Muscle layer of duodenum (tissue), 2 donors: ENCODE data around the gene EPHA8.

Source experiments
- H3K27ac ChIP-seq: one replicate; pipeline ENCODE4 v1.7.0; 2013; ENCODE audit warnings: mild to moderate bottlenecking, low read length
- H3K27me3 ChIP-seq: one replicate; pipeline ENCODE4 v1.7.0; 2013; ENCODE audit warnings: low read depth, mild to moderate bottlenecking, control low read depth, low read length
- H3K36me3 ChIP-seq, 2 donors: one replicate each; pipeline ENCODE4 v1.7.0; 2013; ENCODE audit warnings: low read length in 2 of 2, control low read depth in 1 of 2, mild to moderate bottlenecking in 1 of 2; ENCODE audit not compliant: insufficient read depth in 2 of 2, control insufficient read depth in 1 of 2
- H3K4me1 ChIP-seq, 2 donors: one replicate each; pipeline ENCODE4 v1.7.0; 2013; ENCODE audit warnings: low read length in 2 of 2, mild to moderate bottlenecking in 2 of 2, control low read depth in 1 of 2, moderate library complexity in 1 of 2; ENCODE audit not compliant: insufficient read depth in 2 of 2, control insufficient read depth in 1 of 2
- H3K4me3 ChIP-seq, 2 donors: one replicate each; pipeline ENCODE4 v1.7.0; 2013; ENCODE audit warnings: low read length in 2 of 2, low read depth in 1 of 2, mild to moderate bottlenecking in 1 of 2
- H3K9me3 ChIP-seq, 2 donors: one replicate each; pipeline ENCODE4 v1.7.0; 2013; ENCODE audit warnings: low read length in 2 of 2, control low read depth in 1 of 2, mild to moderate bottlenecking in 1 of 2; ENCODE audit not compliant: control insufficient read depth in 1 of 2
- donor health status: healthy.

The EPHA8 gene

DNA sequence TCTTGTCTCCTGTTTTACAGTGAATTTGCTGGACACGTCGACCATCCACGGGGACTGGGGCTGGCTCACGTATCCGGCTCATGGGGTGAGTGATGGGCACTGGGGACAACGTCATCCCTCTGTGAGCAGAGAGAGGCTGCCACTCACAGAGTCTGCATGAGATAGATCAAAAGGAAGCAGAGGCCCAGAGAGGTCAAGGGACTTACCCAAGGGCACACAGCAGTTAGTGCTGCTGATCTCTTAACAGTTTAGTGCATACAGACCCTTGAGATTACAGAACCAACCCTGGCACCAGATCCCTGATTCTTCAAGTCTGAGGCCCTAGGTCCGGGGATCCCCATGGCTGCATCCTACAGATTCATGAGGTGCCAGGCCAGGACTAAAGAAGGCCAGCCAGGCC is 6.0 kb downstream of the EPHA8 start:
- no peak overlapping the region for H3K4me3 ChIP-seq
- no peaks in the 10 kb centered on the region for H3K9me3 ChIP-seq
- no peaks in the 10 kb centered on the region for H3K36me3 ChIP-seq
- H3K27ac ChIP-seq, result no peak overlapping the region
- no peaks in the 10 kb centered on the region for H3K4me1 ChIP-seq
- peaks cover 9% of the 10 kb centered on the region for H3K27me3 ChIP-seq

DNA sequence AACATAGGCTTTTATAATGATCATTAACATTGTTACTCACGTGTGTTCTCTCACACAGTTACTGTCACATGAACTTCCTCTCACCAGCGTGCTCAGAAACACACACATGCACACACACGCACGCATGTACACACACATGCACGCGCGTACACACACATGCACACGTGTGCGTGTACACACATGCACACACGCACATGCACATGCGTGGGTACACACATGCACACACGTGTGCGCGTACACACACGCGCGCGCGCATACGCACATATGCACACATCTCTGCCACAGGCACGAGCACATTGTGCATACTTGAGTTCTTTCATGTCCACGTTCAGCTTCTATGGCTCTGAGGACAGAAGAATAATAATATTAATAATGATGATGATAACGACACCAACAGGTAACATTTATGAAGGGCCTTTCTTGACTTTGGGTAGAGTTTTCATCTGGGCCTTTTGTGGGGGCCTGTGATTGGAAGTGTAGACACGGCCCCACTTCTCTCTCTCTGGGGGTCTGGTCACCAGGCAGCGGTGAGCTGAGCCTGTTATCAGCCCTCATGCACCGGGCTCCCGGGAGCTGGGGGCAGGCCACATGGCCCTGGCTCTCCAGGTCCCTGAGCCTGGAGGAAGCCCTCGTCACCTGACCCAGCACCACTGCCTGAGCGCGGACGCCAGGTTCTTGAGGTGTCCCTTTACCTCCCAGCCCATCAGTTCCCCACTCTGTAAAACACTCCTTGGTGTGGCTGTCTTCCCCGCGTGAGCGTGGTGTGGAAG is 7.0 kb downstream of the EPHA8 start:
- no peaks in the 10 kb centered on the region for H3K36me3 ChIP-seq
- no peaks in the 10 kb centered on the region for H3K4me1 ChIP-seq
- no peak overlapping the region for H3K27ac ChIP-seq
- H3K9me3 ChIP-seq, result no peaks in the 10 kb centered on the region
- H3K27me3 ChIP-seq, result no peaks in the 10 kb centered on the region
- no peak overlapping the region for H3K4me3 ChIP-seq

DNA sequence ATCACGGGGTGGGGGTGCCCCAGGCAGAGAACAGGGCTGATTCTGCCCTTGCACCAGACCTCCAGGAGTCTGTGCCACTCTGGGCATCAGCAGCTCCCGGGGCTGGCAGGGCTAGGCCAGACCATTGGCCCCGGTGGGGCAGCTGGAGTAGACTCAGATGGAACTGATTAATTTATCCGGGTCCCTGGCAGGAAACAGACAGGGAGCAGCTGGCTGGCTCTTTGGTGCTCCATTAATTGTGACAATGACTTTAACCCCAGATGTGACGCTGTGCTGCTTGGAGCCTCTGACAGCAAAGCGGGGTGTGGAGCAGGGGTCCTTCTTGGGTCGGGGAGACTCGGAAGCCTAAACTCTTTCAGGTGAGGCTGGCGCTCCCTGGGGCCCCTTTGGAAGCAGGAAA is 9.5 kb downstream of the EPHA8 start:
- H3K36me3 ChIP-seq, result no peaks in the 10 kb centered on the region
- H3K4me1 ChIP-seq, result no peaks in the 10 kb centered on the region
- H3K27ac ChIP-seq, result no peak overlapping the region
- H3K27me3 ChIP-seq, result no peaks in the 10 kb centered on the region
- no peak overlapping the region for H3K4me3 ChIP-seq
- no peaks in the 10 kb centered on the region for H3K9me3 ChIP-seq

DNA sequence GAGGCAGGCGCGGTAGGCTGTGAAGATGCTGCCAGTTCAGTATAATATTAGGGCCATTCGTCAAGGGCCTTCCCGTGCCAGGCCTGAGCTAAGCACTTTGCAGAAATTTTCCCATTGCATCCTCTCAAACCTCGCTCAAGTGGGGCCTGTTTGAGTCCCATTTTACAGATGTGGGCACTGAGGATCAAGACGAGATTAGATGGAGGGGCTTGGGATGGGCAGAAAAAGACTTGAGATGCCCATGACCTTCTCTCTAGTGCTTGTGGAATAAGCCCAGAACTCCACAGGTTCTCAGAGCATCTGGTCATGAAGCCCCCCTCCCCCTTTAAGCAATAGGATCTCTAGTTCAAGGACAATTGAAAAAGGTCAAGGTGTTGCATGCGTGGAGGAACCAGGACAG is 9.9 kb downstream of the EPHA8 start:
- no peaks in the 10 kb centered on the region for H3K9me3 ChIP-seq
- no peak overlapping the region for H3K4me3 ChIP-seq
- H3K36me3 ChIP-seq, result no peaks in the 10 kb centered on the region
- no peaks in the 10 kb centered on the region for H3K4me1 ChIP-seq
- H3K27me3 ChIP-seq, result no peaks in the 10 kb centered on the region
- H3K27ac ChIP-seq, result no peak overlapping the region

DNA sequence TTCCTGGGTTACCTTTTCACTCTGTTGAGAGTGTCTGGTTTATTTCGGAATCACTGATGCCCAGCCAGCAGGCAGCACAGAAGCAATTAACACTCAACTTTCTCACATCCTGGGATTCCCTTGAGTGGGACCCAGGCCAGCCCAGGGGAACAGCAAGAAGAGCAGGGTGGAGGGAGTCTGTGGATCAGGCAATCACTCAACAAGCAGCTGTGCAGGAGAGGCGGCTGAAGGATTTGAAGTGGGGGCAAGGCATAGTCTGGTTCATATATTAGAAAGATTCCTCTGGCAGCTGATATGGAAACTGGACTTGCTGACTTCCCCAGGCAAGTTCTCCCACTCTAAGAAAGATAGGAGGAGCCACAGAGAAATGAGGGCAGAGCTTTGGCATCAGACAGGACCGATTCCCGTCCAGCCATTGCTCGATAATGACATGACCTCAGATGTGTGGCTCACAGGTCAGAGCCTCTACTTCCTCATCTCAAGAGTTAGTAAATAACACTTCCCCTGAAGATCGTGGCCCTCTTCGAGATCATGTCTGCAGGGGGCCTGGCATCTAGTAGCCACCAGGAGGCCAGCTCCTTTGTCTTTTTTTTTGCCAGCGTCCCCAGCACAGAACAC is 12.4 kb downstream of the EPHA8 start:
- Histone ChIP-seq H3K27me3 (no peaks in the 10 kb centered on the region), H3K4me3 (no peak overlapping the region), H3K9me3 (no peaks in the 10 kb centered on the region), H3K27ac (no peak overlapping the region), H3K36me3 (no peaks in the 10 kb centered on the region), H3K4me1 (no peaks in the 10 kb centered on the region)

DNA sequence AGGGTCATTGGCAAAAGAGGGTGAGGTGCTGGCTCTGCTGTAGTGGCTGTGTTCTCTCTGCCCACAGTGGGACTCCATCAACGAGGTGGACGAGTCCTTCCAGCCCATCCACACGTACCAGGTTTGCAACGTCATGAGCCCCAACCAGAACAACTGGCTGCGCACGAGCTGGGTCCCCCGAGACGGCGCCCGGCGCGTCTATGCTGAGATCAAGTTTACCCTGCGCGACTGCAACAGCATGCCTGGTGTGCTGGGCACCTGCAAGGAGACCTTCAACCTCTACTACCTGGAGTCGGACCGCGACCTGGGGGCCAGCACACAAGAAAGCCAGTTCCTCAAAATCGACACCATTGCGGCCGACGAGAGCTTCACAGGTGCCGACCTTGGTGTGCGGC is 12.9 kb downstream of the EPHA8 start:
- Histone ChIP-seq H3K27ac (no peak overlapping the region), H3K4me3 (no peak overlapping the region), H3K27me3 (no peaks in the 10 kb centered on the region), H3K9me3 (no peaks in the 10 kb centered on the region), H3K36me3 (no peaks in the 10 kb centered on the region), H3K4me1 (no peaks in the 10 kb centered on the region)

DNA sequence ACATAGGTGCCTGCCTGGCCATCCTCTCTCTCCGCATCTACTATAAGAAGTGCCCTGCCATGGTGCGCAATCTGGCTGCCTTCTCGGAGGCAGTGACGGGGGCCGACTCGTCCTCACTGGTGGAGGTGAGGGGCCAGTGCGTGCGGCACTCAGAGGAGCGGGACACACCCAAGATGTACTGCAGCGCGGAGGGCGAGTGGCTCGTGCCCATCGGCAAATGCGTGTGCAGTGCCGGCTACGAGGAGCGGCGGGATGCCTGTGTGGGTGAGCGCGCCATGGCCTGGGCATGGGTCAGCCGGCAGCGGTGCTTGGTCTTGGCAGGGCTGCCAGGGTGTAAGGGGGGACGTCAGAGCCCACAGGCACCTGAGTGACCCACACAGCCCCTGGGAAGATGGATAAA is 13.3 kb downstream of the EPHA8 start:
- H3K4me1 ChIP-seq, result no peaks in the 10 kb centered on the region
- H3K36me3 ChIP-seq, result no peaks in the 10 kb centered on the region
- no peaks in the 10 kb centered on the region for H3K27me3 ChIP-seq
- H3K27ac ChIP-seq, result no peak overlapping the region
- H3K4me3 ChIP-seq, result no peak overlapping the region
- no peaks in the 10 kb centered on the region for H3K9me3 ChIP-seq

DNA sequence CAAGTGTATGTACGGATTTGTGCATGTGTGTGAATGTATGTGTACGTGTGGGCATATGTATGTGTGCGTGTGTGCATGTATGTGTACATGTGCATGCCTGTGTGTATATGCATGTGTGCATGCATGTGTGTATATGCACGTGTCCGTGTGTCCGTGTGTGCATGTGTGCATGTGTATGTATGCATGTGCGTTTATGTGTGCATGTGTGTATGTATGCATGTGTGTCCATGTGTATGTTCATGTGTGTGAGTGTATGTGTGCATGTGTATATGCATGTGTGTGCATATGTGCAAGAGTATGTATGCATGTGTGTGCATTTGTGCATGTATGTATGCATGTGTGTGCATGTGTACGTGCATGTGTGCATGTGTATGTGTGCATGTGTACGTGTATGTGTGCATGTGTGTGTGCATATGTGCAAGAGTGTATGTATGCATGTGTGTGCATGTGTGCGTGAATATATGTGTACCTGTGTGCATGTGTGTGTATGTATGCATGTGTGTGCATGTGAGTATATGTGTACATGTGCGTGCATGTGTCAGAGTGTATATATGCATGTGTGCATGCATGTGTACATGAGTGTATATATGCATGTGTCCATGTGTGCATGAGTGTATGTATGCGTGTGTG is 15.6 kb downstream of the EPHA8 start:
- no peaks in the 10 kb centered on the region for H3K36me3 ChIP-seq
- H3K4me1 ChIP-seq, result no peaks in the 10 kb centered on the region
- no peak overlapping the region for H3K27ac ChIP-seq
- no peaks in the 10 kb centered on the region for H3K9me3 ChIP-seq
- no peaks in the 10 kb centered on the region for H3K27me3 ChIP-seq
- no peak overlapping the region for H3K4me3 ChIP-seq

DNA sequence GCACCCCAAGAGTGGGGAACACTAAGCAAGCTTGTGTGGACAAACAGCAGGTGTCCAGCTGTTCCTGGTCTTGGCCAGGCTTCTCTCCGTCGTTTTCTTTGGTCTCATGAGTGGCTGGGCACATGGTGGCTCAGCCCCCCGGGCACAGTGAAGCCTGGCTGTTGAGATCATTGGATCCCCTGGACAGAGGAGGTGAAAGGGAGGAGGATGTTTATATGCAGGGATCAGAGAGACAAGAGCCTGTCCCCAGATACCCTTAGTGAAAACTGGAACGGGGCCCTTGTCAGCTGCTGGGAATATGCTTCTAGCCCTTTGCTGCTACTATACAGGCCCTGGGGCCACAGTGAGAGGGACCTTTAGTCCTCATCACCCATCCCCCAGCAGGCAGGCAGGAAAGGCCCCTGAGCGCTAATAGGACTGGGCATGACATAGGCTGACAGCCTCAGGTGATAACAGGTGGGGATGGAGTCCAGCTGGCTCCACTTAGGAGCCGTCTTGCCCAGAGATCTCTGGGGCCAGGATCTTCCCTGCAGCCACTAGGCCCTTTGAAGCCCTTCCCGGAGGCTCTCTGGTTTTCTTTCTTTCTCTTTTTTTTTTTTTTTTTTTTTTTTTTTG is 16.4 kb downstream of the EPHA8 start:
- no peaks in the 10 kb centered on the region for H3K27me3 ChIP-seq
- no peak overlapping the region for H3K27ac ChIP-seq
- no peaks in the 10 kb centered on the region for H3K36me3 ChIP-seq
- no peaks in the 10 kb centered on the region for H3K9me3 ChIP-seq
- H3K4me1 ChIP-seq, result no peaks in the 10 kb centered on the region
- H3K4me3 ChIP-seq, result no peak overlapping the region

DNA sequence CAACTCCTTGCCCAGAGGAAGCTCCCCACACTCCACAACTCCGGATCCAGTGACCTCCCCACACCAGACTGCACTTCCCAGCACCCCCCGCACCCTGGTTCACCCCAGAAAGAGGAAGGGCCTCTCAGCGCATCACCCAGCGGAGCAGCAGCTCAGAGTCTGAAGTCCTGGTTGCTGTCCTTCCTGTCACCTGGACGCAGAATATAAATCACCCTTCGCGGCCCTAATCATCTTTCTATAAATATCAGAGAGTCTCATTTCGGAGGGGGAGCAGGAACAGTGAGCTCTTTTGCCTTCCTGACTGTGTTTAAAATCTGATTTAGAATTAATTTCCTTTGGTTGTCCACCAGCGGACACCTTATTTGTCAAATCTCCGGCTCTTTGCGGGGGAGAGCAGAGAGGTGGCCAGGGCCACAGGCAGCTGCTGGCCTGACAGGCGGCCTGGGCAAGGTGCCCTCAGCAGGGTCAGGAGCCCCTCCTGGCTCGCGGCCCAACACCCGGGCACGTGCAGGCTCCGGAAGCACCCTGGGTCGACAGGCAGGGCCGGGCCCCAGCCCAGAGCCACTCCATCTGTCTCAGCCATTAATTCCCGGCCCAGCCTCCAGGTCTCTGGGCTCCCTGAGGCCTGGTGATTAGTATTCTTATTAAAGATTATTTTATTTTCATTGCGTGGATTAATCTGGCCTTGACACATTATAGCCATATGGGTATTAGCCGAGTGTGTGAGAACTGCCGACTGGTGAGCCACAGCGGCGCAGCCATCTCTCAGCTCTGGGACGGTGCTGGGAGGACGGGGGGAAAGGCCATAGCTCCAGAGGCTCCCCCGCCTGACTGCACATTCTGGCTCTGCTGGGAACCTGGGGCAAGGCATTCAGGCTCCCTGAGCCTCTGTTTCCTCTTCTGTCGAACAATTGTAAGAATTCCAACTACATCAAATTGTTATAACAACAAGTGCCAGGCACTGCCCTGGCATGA is 19.7 kb downstream of the EPHA8 start:
- Histone ChIP-seq H3K36me3 (no peaks in the 10 kb centered on the region), H3K27me3 (no peaks in the 10 kb centered on the region), H3K27ac (no peak overlapping the region), H3K9me3 (no peaks in the 10 kb centered on the region), H3K4me1 (no peaks in the 10 kb centered on the region), H3K4me3 (no peak overlapping the region)
